ENCODE data around the gene DNAJB1. TPM values are rescaled to one million over a fixed set of nuclear protein-coding genes. Genes with fewer than 3 reads are reported as not detected.
A peak's percentile ranks its signal among the peaks of the same experiment; 100 is the strongest.
"Not testable (repeated sequence)": the region's sequence is repeated elsewhere in the genome, so short reads cannot be mapped to it uniquely, and the experiment has no call there.

DNAJB1 gene
- total RNA-seq, 1 experiment from 2014 or later: 79.5 TPM

- no TSS peak for BruUV-seq (replicated peaks)
- intact Hi-C loops (cut with micrococcal nuclease; ENCODE audit: unreplicated experiment): no loop called here
- H3K27ac Mint-ChIP-seq (ENCODE audit: unreplicated experiment): no peak overlapping the region
- no peak overlapping the region for H3K4me3 Mint-ChIP-seq (ENCODE audit: unreplicated experiment)
- H3K27me3 Mint-ChIP-seq (ENCODE audit: insufficient read depth, unreplicated experiment): no peaks in the 10 kb centered on the region
- Histone ChIP-seq H3K36me3 (ENCODE audit: control insufficient read depth, insufficient read depth, low read length) (peaks cover 1% of the 10 kb centered on the region; the same call in 1 of the 2 replicates), H3K4me1 (no peaks in the 10 kb centered on the region), H3K4me3 (ENCODE audit: low read depth, low read length) (no peak overlapping the region), H3K9me3 (no peaks in the 10 kb centered on the region), H3K27me3 (replicated peaks; ENCODE audit: control insufficient read depth, insufficient read depth, low read length) (no peaks in the 10 kb centered on the region)
- no peak for TF ChIP-seq CTCF (IDR thresholded peaks at IDR 0.05; ENCODE audit: insufficient read depth in 1 of 2, low read depth in 1 of 2, low read length in 1 of 2, severe bottlenecking in 1 of 2, unreplicated experiment in 1 of 2)
- no peak for DNase-seq
- ChIA-PET CTCF (no interaction called here), POLR2A (interaction anchor here (0.7 kb wide), 1 partner anchor 15 kb away, joined by 4 read pairs; no protein-coding TSS in a partner anchor)
- H3K36me3 Mint-ChIP-seq (ENCODE audit: insufficient read depth, unreplicated experiment): peaks cover 64% of the 10 kb centered on the region
- H3K9me3 Mint-ChIP-seq (ENCODE audit: unreplicated experiment): no peaks in the 10 kb centered on the region
- H3K4me1 Mint-ChIP-seq (ENCODE audit: low read depth, unreplicated experiment): peaks cover 9% of the 10 kb centered on the region
These were observed 47.8 kb upstream of the DNAJB1 start for GRCh38 chr19:14565765-14566711.

- H3K27me3 Mint-ChIP-seq (ENCODE audit: insufficient read depth, unreplicated experiment): no peaks in the 10 kb centered on the region
- Histone ChIP-seq H3K36me3 (ENCODE audit: control insufficient read depth, insufficient read depth, low read length) (peaks cover 1% of the 10 kb centered on the region; the same call in 1 of the 2 replicates), H3K4me3 (ENCODE audit: low read depth, low read length) (no peak overlapping the region), H3K27me3 (replicated peaks; ENCODE audit: control insufficient read depth, insufficient read depth, low read length) (no peaks in the 10 kb centered on the region), H3K9me3 (no peaks in the 10 kb centered on the region), H3K4me1 (no peaks in the 10 kb centered on the region)
- H3K36me3 Mint-ChIP-seq (ENCODE audit: insufficient read depth, unreplicated experiment): peaks cover 64% of the 10 kb centered on the region
- TSS peak; percentile 94 for BruUV-seq (replicated peaks)
- H3K27ac Mint-ChIP-seq (ENCODE audit: unreplicated experiment): no peak overlapping the region
- no peak overlapping the region for H3K4me3 Mint-ChIP-seq (ENCODE audit: unreplicated experiment)
- H3K4me1 Mint-ChIP-seq (ENCODE audit: low read depth, unreplicated experiment): peaks cover 9% of the 10 kb centered on the region
- no peak for TF ChIP-seq CTCF (IDR thresholded peaks at IDR 0.05; ENCODE audit: insufficient read depth in 1 of 2, low read depth in 1 of 2, low read length in 1 of 2, severe bottlenecking in 1 of 2, unreplicated experiment in 1 of 2)
- no peaks in the 10 kb centered on the region for H3K9me3 Mint-ChIP-seq (ENCODE audit: unreplicated experiment)
- ChIA-PET CTCF (no interaction called here), POLR2A (interaction anchor here (0.6 kb wide), 1 partner anchor 93 kb away, joined by 5 read pairs; no protein-coding TSS in a partner anchor)
- intact Hi-C loops (cut with micrococcal nuclease; ENCODE audit: unreplicated experiment): no loop called here
- DNase-seq: no peak
These were observed 47.1 kb upstream of the DNAJB1 start for GRCh38 chr19:14565298-14565679.

GRCh38 chr19:14564652-14565297 lies 46.6 kb upstream of the DNAJB1 start:
- H3K4me3 ChIP-seq (ENCODE audit: low read depth, low read length); H3K4me1 Mint-ChIP-seq (ENCODE audit: low read depth, unreplicated experiment); H3K4me1 ChIP-seq; CTCF ChIA-PET; H3K36me3 ChIP-seq (ENCODE audit: control insufficient read depth, insufficient read depth, low read length); BruUV-seq (replicated peaks); H3K9me3 Mint-ChIP-seq (ENCODE audit: unreplicated experiment); H3K4me3 Mint-ChIP-seq (ENCODE audit: unreplicated experiment); DNase-seq; H3K27ac Mint-ChIP-seq (ENCODE audit: unreplicated experiment); H3K9me3 ChIP-seq; H3K27me3 ChIP-seq (replicated peaks; ENCODE audit: control insufficient read depth, insufficient read depth, low read length); intact Hi-C loops (cut with micrococcal nuclease; ENCODE audit: unreplicated experiment); H3K27me3 Mint-ChIP-seq (ENCODE audit: insufficient read depth, unreplicated experiment): not testable (repeated sequence)
- POLR2A ChIA-PET: interaction anchor here (0.6 kb wide), 1 partner anchor 92 kb away, joined by 5 read pairs; no protein-coding TSS in a partner anchor
- peaks cover 62% of the 10 kb centered on the region for H3K36me3 Mint-ChIP-seq (ENCODE audit: insufficient read depth, unreplicated experiment)
